ENCODE measurements around the gene TRIM24. TPM values are rescaled to one million over a fixed set of nuclear protein-coding genes. Genes with fewer than 3 reads are reported as not detected.

The TRIM24 gene
- total RNA-seq, 4 donors from 2014 or later = 12.1 to 26.9 (median 19.6) TPM

DNA sequence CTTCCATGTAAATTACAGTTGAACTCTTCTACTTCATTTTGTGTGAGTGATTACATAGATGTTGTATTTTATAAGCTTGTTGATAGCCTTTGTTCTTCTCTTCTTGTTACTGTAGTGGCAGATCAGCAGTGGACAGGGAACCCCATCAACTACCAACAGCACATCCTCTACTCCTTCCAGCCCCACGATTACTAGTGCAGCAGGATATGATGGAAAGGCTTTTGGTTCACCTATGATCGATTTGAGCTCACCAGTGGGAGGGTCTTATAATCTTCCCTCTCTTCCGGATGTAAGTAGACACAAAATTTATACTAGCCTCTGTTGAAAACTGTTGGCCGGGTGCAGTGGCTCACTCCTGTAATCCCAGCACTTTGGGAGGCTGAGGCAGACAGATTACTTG is 110.7 kb downstream of the TRIM24 start:
- intact Hi-C loops (cut with DNase I; ENCODE audit: low total_unique reads) (no loop called here), in situ Hi-C loops (cut with MboI; ENCODE audit: low pct_ligation_motif_present in 1 of 4, low pct_unique_long_range_greater_than_20kb in 1 of 4, low sequenced_read_pairs in 3 of 4) (no loop called here)
- peaks cover 0 to 72% (median 32%) of the 10 kb centered on the region in 4 donors for H3K36me3 ChIP-seq
- TF ChIP-seq POLR2A (IDR thresholded peaks at IDR 0.05) (no peak), POLR2AphosphoS5 (IDR thresholded peaks at IDR 0.05) (no peak), EP300 (IDR thresholded peaks at IDR 0.05; ENCODE audit: low read depth) (no peak)
- TF ChIP-seq, protein P1, sequence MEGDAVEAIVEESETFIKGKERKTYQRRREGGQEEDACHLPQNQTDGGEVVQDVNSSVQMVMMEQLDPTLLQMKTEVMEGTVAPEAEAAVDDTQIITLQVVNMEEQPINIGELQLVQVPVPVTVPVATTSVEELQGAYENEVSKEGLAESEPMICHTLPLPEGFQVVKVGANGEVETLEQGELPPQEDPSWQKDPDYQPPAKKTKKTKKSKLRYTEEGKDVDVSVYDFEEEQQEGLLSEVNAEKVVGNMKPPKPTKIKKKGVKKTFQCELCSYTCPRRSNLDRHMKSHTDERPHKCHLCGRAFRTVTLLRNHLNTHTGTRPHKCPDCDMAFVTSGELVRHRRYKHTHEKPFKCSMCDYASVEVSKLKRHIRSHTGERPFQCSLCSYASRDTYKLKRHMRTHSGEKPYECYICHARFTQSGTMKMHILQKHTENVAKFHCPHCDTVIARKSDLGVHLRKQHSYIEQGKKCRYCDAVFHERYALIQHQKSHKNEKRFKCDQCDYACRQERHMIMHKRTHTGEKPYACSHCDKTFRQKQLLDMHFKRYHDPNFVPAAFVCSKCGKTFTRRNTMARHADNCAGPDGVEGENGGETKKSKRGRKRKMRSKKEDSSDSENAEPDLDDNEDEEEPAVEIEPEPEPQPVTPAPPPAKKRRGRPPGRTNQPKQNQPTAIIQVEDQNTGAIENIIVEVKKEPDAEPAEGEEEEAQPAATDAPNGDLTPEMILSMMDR (IDR thresholded peaks at IDR 0.05) = no peak
- H3K9me3 ChIP-seq = peaks cover 9 to 10% of the 10 kb centered on the region in 2 donors
- no peaks in the 10 kb centered on the region for H3K4me1 ChIP-seq
- no peak overlapping the region for H3K4me3 ChIP-seq
- H3K27me3 ChIP-seq = no peaks in the 10 kb centered on the region
- WGBS, 2 donors (ENCODE audit: low coverage in 1 of 2) = 94% methylated on average over 4 of the region's 4 CpGs; no CpG with 5 or more reads in 1 of the 2 donors
- DNase-seq = no peak
- H3K27ac ChIP-seq = no peak overlapping the region

- Histone ChIP-seq H3K27me3 (no peaks in the 10 kb centered on the region), H3K4me1 (no peaks in the 10 kb centered on the region), H3K9me3 (no peaks in the 10 kb centered on the region), H3K27ac (no peak overlapping the region), H3K4me3 (no peak overlapping the region), H3K36me3 (peaks cover 0 to 65% (median 28%) of the 10 kb centered on the region in 4 donors)
- TF ChIP-seq, protein P1 (IDR thresholded peaks at IDR 0.05) = no peak
- TF ChIP-seq POLR2AphosphoS5 (IDR thresholded peaks at IDR 0.05) (no peak), POLR2A (IDR thresholded peaks at IDR 0.05) (no peak), EP300 (IDR thresholded peaks at IDR 0.05; ENCODE audit: low read depth) (no peak)
- WGBS, 2 donors (ENCODE audit: low coverage in 1 of 2) = 43 to 86% methylated on average over 2 to 4 of the region's 4 CpGs
- no peak for DNase-seq
- intact Hi-C loops (cut with DNase I; ENCODE audit: low total_unique reads) (no loop called here), in situ Hi-C loops (cut with MboI; ENCODE audit: low pct_ligation_motif_present in 1 of 4, low pct_unique_long_range_greater_than_20kb in 1 of 4, low sequenced_read_pairs in 3 of 4) (no loop called here)
These were observed 113.7 kb downstream of the TRIM24 start for GRCh38 chr7:138573741-138574140.

DNA sequence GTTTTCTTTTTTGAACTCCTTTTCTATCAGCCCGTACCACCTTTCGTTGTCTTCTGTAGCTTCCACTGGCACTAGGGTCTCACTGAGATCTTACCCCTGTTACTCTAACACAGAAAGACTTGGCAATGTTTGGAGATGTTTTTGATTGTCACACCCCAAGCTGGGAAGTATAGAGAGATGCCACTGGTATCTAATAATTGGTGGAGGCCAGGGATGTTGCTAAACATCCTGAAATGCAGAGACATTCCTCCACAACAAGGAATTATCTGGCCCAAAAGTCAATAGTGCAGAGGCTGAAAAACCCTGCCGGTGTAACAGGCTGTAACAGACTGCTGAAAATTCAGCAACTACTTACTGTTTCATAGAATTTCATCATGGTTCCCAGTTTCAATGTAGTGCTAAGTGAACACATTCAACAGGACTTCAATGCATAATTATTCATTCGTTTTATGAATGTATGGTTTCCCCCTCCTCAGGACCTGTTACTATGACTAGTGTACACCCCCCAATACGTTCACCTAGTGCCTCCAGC is 115.9 kb downstream of the TRIM24 start:
- Histone ChIP-seq H3K4me3 (no peak overlapping the region), H3K9me3 (no peaks in the 10 kb centered on the region), H3K27ac (no peak overlapping the region), H3K36me3 (peaks cover 0 to 67% (median 28%) of the 10 kb centered on the region in 4 donors), H3K4me1 (no peaks in the 10 kb centered on the region), H3K27me3 (no peaks in the 10 kb centered on the region)
- WGBS, 2 donors (ENCODE audit: low coverage in 1 of 2) = 95 to 96% methylated on average over 2 to 5 of the region's 5 CpGs
- in situ Hi-C loops (cut with MboI; ENCODE audit: low pct_ligation_motif_present in 1 of 4, low pct_unique_long_range_greater_than_20kb in 1 of 4, low sequenced_read_pairs in 3 of 4) = no loop called here
- intact Hi-C loops (cut with DNase I; ENCODE audit: low total_unique reads) = no loop called here
- no peak for TF ChIP-seq EP300 (IDR thresholded peaks at IDR 0.05; ENCODE audit: low read depth)
- no peak for DNase-seq

GRCh38 chr7:138579136-138579535 is 119.1 kb downstream of the TRIM24 start:
- in situ Hi-C loops (cut with MboI; ENCODE audit: low pct_ligation_motif_present in 1 of 4, low pct_unique_long_range_greater_than_20kb in 1 of 4, low sequenced_read_pairs in 3 of 4) = no loop called here
- TF ChIP-seq, protein P1 (IDR thresholded peaks at IDR 0.05) = no peak
- TF ChIP-seq EP300 (IDR thresholded peaks at IDR 0.05; ENCODE audit: low read depth) = no peak
- no peak for TF ChIP-seq POLR2A (IDR thresholded peaks at IDR 0.05)
- no peak for TF ChIP-seq POLR2AphosphoS5 (IDR thresholded peaks at IDR 0.05)
- Histone ChIP-seq H3K4me3 (no peak overlapping the region), H3K9me3 (no peaks in the 10 kb centered on the region), H3K4me1 (no peaks in the 10 kb centered on the region), H3K27me3 (no peaks in the 10 kb centered on the region), H3K27ac (no peak overlapping the region), H3K36me3 (peaks cover 0 to 59% (median 28%) of the 10 kb centered on the region in 4 donors)
- intact Hi-C loops (cut with DNase I; ENCODE audit: low total_unique reads) = no loop called here
- DNase-seq = no peak
- WGBS, 2 donors (ENCODE audit: low coverage in 1 of 2) = 95 to 100% methylated on average over 1 of the region's 1 CpG

DNA sequence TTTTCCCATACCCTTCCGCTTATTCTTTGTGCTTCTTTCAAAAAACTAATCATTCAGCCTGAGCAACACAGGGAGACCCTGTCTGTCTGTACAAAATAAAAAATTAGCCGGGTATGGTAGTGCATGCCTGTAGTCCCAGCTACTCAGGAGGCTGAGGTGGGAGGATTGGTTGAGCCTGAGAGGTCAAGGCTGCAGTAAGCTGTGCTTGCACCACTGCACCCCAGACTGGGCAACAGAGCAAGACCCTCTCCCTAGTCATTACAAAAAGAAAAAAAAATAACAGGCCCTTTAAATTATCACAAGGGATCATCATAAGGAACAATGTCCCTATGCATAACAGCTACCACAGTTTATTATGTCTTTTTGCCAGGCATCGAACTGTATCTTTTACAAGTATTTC is 119.6 kb downstream of the TRIM24 start:
- H3K27me3 ChIP-seq = no peaks in the 10 kb centered on the region

More for the DNA sequence above, 119.6 kb downstream of the TRIM24 start:
- WGBS, 2 donors (ENCODE audit: low coverage in 1 of 2) = 99 to 100% methylated on average over 3 of the region's 3 CpGs
- intact Hi-C loops (cut with DNase I; ENCODE audit: low total_unique reads) (no loop called here), in situ Hi-C loops (cut with MboI; ENCODE audit: low pct_ligation_motif_present in 1 of 4, low pct_unique_long_range_greater_than_20kb in 1 of 4, low sequenced_read_pairs in 3 of 4) (no loop called here)
- Histone ChIP-seq H3K9me3 (no peaks in the 10 kb centered on the region), H3K4me1 (no peaks in the 10 kb centered on the region), H3K4me3 (no peak overlapping the region), H3K27ac (no peak overlapping the region), H3K36me3 (peaks cover 0 to 62% (median 30%) of the 10 kb centered on the region in 4 donors)
- no peak for TF ChIP-seq POLR2AphosphoS5 (IDR thresholded peaks at IDR 0.05)
- no peak for DNase-seq
